H1 (cell line): ENCODE results near the gene MLN. TPM values are rescaled to one million over a fixed set of nuclear protein-coding genes. Genes with fewer than 3 reads are reported as not detected.

Source experiments
- BACH1 ChIP-seq: IDR thresholded peaks from 2 replicates; pipeline ENCODE4 v1.6.1; 2012; ENCODE audit warnings: low read length, improper control_type of control experiment
- BCL11A ChIP-seq, 2 experiments: IDR thresholded peaks; one replicate each; pipeline ENCODE4 v1.6.1; 2011; ENCODE audit warnings: low read depth in 2 of 2, low read length in 2 of 2, mild to moderate bottlenecking in 2 of 2
- CEBPB ChIP-seq: IDR thresholded peaks from 2 replicates; pipeline ENCODE4 v1.6.1; 2012; ENCODE audit warnings: low read depth, low read length
- SIN3A ChIP-seq, 2 experiments: IDR thresholded peaks in 1 of 2; conservative IDR thresholded peaks in 1 of 2; 2 replicates each; pipeline ENCODE4 v1.6.1; 2011 to 2012; ENCODE audit warnings: low read length in 2 of 2, improper control_type of control experiment in 1 of 2, low read depth in 1 of 2, mild to moderate bottlenecking in 1 of 2
- TAF1 ChIP-seq: IDR thresholded peaks from 2 replicates; pipeline ENCODE4 v1.6.1; 2011; ENCODE audit warnings: mild to moderate bottlenecking, low read depth, low read length
- polyA plus RNA-seq, 7 experiments: library from polyadenylated mRNA; depleted of rRNA in 3 of 7; stranded (reverse) in 5 of 7; unstranded in 2 of 7; fragments of >200 nt in 5 of 7; fragments of 200-250 nt in 2 of 7; gene quantifications; 1 replicate in 5 of 7; 2 replicates in 1 of 7; 4 replicates in 1 of 7; pipeline versions ENCODE4 v1.2.1 to v1.2.3, GENCODE V29; 2011 to 2013; ENCODE audit warnings: missing spikeins in 2 of 7, mixed read lengths in 2 of 7
- total RNA-seq: library from RNA; stranded (reverse); fragmentation: NEBNext Ultra II Directional; extraction: Animal tissue kit (Norgen Biotek cat#: 25700); gene quantifications from 2 replicates; pipeline ENCODE4 v1.2.1, GENCODE V29; 2021
- TF ChIP-seq, protein P1 (sequence below): IDR thresholded peaks from 2 replicates; pipeline ENCODE4 v1.6.1; 2012; ENCODE audit warnings: inconsistent platforms

The MLN gene
- total and polyA plus RNA-seq, 2 of the 8 experiments (the other 6 are each of a cell fraction or from before 2014, with no cell fraction given), result not detected

DNA sequence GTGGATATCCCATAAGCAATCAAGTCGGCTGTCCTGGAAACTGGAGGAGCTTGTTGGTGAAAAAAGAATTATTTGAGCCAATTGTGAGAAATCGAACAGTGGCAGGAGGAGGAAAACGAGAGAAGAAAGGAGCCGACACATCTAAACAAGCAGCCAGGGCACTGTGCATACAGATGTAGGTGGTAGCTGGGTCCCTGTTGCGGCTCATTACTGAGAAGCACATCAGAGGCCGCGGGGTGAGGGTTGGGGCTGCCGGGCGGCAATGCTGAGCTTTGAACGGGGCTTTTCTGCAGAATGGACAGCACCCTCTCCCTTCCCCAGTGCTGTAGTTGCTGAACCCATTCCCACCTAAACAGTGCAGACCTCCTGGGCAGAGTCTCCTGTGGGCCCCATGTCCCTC, 10.8 kb downstream of the MLN start (continued):
- TF ChIP-seq, protein P1, sequence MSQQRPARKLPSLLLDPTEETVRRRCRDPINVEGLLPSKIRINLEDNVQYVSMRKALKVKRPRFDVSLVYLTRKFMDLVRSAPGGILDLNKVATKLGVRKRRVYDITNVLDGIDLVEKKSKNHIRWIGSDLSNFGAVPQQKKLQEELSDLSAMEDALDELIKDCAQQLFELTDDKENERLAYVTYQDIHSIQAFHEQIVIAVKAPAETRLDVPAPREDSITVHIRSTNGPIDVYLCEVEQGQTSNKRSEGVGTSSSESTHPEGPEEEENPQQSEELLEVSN, result no peak
- TF ChIP-seq BACH1 (no peak), SIN3A (conservative IDR thresholded peaks at IDR 0.05 in 1 of 2, IDR thresholded peaks at IDR 0.05 in 1 of 2; ENCODE audit: low read depth in 1 of 2, low read length in 2 of 2) (no peak), BCL11A (IDR thresholded peaks at IDR 0.05; ENCODE audit: low read depth in 2 of 2, low read length in 2 of 2) (no peak), TAF1 (no peak), CEBPB (no peak)
